Esophagus muscularis mucosa (tissue), 3 donors: ENCODE results near the gene ADIRF.
A peak's percentile ranks its signal among the peaks of the same experiment; 100 is the strongest.

Source experiments
- POLR2A ChIP-seq: fragments of 450-650 bp; IDR thresholded peaks from one replicate; pipeline ENCODE4 v1.6.1; 2017; ENCODE audit warnings: antibody characterized with exemption, moderate library complexity, mild to moderate bottlenecking, low read depth
- POLR2AphosphoS5 ChIP-seq, 2 donors: sonication (generic); formaldehyde crosslinking; IDR thresholded peaks; one replicate each; pipeline ENCODE4 v1.6.1; 2017; ENCODE audit warnings: antibody characterized with exemption in 2 of 2
- TF ChIP-seq, protein P1 (sequence below), 3 experiments: fragments of 200-600 bp in 2 of 3; fragments of 450-650 bp in 1 of 3; sonication (generic) in 2 of 3; IDR thresholded peaks; one replicate each; pipeline ENCODE4 v1.5.1; 2017 to 2019; ENCODE audit warnings: antibody characterized with exemption in 3 of 3, mild to moderate bottlenecking in 2 of 3, moderate library complexity in 1 of 3

DNA sequence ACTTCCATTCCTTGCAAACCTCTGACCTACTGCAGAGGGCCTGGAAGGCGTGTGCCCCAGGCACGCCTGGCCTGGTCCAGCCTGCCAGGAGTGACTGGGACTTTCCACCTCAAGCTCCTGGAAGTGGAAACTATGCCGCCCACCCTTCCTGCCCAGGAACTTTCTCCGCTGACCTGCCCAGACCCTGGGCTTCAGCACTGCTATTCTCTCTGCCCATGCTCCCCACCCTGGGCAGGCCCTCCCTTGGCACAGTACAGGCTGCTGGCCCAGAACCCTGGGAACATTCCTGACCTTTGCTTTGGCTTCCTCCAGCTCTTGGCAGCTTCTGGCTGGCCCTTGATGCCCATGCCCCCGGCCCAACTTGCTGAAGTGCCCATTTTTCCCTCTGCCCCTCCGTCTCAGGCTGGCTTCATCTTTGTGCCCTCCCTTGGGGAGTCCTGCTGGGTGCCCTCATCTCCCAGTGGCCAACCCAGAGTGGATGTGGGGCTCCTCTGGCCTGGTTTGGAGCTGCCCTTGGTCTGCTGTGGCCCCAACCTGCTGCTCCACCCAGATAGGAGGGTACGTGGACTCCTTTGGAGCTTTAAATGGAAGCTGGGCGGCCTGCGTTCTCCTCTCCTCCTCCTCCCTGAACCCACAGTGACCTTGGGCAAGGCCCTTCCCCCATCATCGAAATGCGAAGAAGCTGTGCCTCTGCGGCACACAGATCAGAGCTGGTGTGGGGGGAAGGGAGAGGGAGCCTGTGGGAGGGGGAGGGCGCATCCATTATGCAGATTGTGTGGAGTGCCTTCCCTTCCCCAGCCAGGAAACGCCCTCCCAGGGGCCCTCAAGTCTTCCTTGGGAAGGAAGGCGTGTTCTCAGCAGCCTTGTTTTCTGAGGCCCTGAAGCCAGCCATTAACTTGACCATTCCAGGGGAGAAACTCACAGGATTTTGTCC lies 14.3 kb upstream of the ADIRF start:
- TF ChIP-seq POLR2A (no peak), POLR2AphosphoS5 (IDR thresholded peaks at IDR 0.05) (peak; percentile 26 to 64)
- TF ChIP-seq, protein P1, sequence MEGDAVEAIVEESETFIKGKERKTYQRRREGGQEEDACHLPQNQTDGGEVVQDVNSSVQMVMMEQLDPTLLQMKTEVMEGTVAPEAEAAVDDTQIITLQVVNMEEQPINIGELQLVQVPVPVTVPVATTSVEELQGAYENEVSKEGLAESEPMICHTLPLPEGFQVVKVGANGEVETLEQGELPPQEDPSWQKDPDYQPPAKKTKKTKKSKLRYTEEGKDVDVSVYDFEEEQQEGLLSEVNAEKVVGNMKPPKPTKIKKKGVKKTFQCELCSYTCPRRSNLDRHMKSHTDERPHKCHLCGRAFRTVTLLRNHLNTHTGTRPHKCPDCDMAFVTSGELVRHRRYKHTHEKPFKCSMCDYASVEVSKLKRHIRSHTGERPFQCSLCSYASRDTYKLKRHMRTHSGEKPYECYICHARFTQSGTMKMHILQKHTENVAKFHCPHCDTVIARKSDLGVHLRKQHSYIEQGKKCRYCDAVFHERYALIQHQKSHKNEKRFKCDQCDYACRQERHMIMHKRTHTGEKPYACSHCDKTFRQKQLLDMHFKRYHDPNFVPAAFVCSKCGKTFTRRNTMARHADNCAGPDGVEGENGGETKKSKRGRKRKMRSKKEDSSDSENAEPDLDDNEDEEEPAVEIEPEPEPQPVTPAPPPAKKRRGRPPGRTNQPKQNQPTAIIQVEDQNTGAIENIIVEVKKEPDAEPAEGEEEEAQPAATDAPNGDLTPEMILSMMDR (IDR thresholded peaks at IDR 0.05) = no peak
